GM12878 (cell line): ENCODE data around the gene UBXN7. TPM values are rescaled to one million over a fixed set of nuclear protein-coding genes. Genes with fewer than 3 reads are reported as not detected.

Experiments
- ATAC-seq: fragments of 200-7000 bp; cut with Tn5 transposase; 3 replicates; pipeline ENCODE4 v1.9.1; 2020; ENCODE audit warnings: mild to moderate bottlenecking, moderate library complexity
- BruUV-seq: library from RNA; stranded (reverse); fragments of 400-500 nt; replicated peaks from 2 replicates; lab custom pipeline; 2021; lab: Mats Ljungman, UMichigan
- CTCF ChIA-PET: fragments of 300-600 bp; sonication (Branson Sonifier 250); formaldehyde crosslinking; extraction: SDS; loops from one replicate; lab custom pipeline; 2021; ENCODE audit warnings: inconsistent platforms; lab: Yijun Ruan, JAX
- POLR2A ChIA-PET: fragments of 350-600 bp; formaldehyde crosslinking; extraction: SDS; loops from one replicate; lab custom pipeline; 2021; ENCODE audit warnings: inconsistent platforms; lab: Charles Lee
- RAD21 ChIA-PET: fragments of 300-600 bp; sonication (Branson Sonifier 250); formaldehyde crosslinking; loops from one replicate; lab custom pipeline; 2023; ENCODE audit warnings: antibody characterized with exemption; ENCODE audit not compliant: unreplicated experiment; lab: Charles Lee
- SMC1A ChIA-PET: fragments of 300-600 bp; sonication (Branson Sonifier 250); formaldehyde crosslinking; loops from one replicate; lab custom pipeline; 2023; ENCODE audit not compliant: unreplicated experiment, uncharacterized antibody; lab: Charles Lee
- DNase-seq: peaks from one replicate; pipeline ENCODE4 v3.0.0-alpha.2; 2011; ENCODE audit warnings: low read depth, low spot score
- FAIRE-seq: peaks from 3 replicates; lab custom pipeline; 2011; peaks lifted over from hg19 to GRCh38; lab: Jason Lieb, UNC
- H2AFZ ChIP-seq: 2 replicates; pipeline ENCODE4 v1.6.0; 2011; ENCODE audit warnings: low read depth, low read length, control low read depth; ENCODE audit not compliant: control insufficient read depth
- H3K27ac ChIP-seq: 2 replicates; pipeline ENCODE4 v1.5.1; 2011; ENCODE audit warnings: control low read depth; ENCODE audit not compliant: control insufficient read depth, insufficient read depth
- H3K27me3 ChIP-seq, 2 experiments: replicated peaks in 1 of 2; 2 replicates each; pipeline versions ENCODE4 v1.6.0 to v1.6.1; 2011; ENCODE audit warnings: low read length in 1 of 2; ENCODE audit not compliant: control insufficient read depth in 2 of 2, insufficient read depth in 2 of 2
- H3K36me3 ChIP-seq, 2 experiments: 2 replicates each; pipeline ENCODE4 v1.5.1; 2011; ENCODE audit warnings: low read length in 1 of 2; ENCODE audit not compliant: control insufficient read depth in 2 of 2, insufficient read depth in 2 of 2
- H3K4me1 ChIP-seq: 2 replicates; pipeline ENCODE4 v1.6.1; 2011; ENCODE audit warnings: mild to moderate bottlenecking, low read length, moderate library complexity, mixed read lengths; ENCODE audit not compliant: control insufficient read depth, insufficient read depth
- H3K4me2 ChIP-seq: 2 replicates; pipeline ENCODE4 v1.6.0; 2011; ENCODE audit warnings: control low read depth; ENCODE audit not compliant: control insufficient read depth, insufficient read depth
- H3K4me3 ChIP-seq: fragments of 200-600 bp; sonication (generic); 2 replicates; pipeline ENCODE4 v1.5.1; 2016
- H3K79me2 ChIP-seq: 2 replicates; pipeline ENCODE4 v1.6.0; 2011; ENCODE audit warnings: low read length; ENCODE audit not compliant: control insufficient read depth, insufficient read depth
- H3K9ac ChIP-seq: 2 replicates; pipeline ENCODE4 v1.8.0; 2011; ENCODE audit warnings: low read length, control low read depth, mixed read lengths; ENCODE audit not compliant: control insufficient read depth, insufficient read depth
- H3K9me3 ChIP-seq: replicated peaks from 3 replicates; pipeline ENCODE4 v1.5.1; 2011; ENCODE audit warnings: mild to moderate bottlenecking, low read length; ENCODE audit not compliant: control insufficient read depth, insufficient read depth
- H4K20me1 ChIP-seq: 2 replicates; pipeline ENCODE4 v1.6.0; 2011; ENCODE audit not compliant: control insufficient read depth, insufficient read depth
- BHLHE40 ChIP-seq, 2 experiments: fragments of 450-650 bp in 1 of 2; IDR thresholded peaks; 2 replicates each; pipeline ENCODE4 v1.6.1; 2011 to 2017; ENCODE audit warnings: low read depth in 2 of 2, borderline replicate concordance in 1 of 2, improper control_type of control experiment in 1 of 2, low read length in 1 of 2, mild to moderate bottlenecking in 1 of 2
- EGR1 ChIP-seq, 2 experiments: IDR thresholded peaks; 1 replicate in 1 of 2; 2 replicates in 1 of 2; pipeline ENCODE4 v1.6.1; 2011 to 2012; ENCODE audit warnings: low read depth in 2 of 2, low read length in 2 of 2, borderline replicate concordance in 1 of 2, mild to moderate bottlenecking in 1 of 2, moderate library complexity in 1 of 2
- EZH2 ChIP-seq: IDR thresholded peaks from 2 replicates; pipeline ENCODE4 v1.6.1; 2012; ENCODE audit warnings: low read depth, mild to moderate bottlenecking, control low read depth, inconsistent platforms, low read length, borderline replicate concordance; ENCODE audit not compliant: control insufficient read depth
- FOXK2 ChIP-seq: fragments of 450-650 bp; IDR thresholded peaks from 2 replicates; pipeline ENCODE4 v1.6.1; 2017; ENCODE audit warnings: mild to moderate bottlenecking, moderate library complexity
- FOXM1 ChIP-seq: IDR thresholded peaks from 2 replicates; pipeline ENCODE4 v1.6.1; 2012; ENCODE audit warnings: low read depth, mild to moderate bottlenecking, inconsistent platforms, low read length, moderate library complexity
- POLR2A ChIP-seq: IDR thresholded peaks from 2 replicates; pipeline ENCODE4 v1.6.1; 2011; ENCODE audit warnings: low read depth, mild to moderate bottlenecking, low read length
- TBL1XR1 ChIP-seq: IDR thresholded peaks from 2 replicates; pipeline ENCODE4 v1.6.1; 2012; ENCODE audit warnings: low read depth, low read length, improper control_type of control experiment
- ZZZ3 ChIP-seq: IDR thresholded peaks from 2 replicates; pipeline ENCODE4 v1.6.1; 2011; ENCODE audit warnings: low read depth; ENCODE audit not compliant: control insufficient read depth, insufficient read length
- WGBS: methylation state at CpG from one replicate; pipeline ENCODE4 v1.1.6; 2016; ENCODE audit warnings: low lambda C conversion rate; ENCODE audit not compliant: insufficient replicate concordance, insufficient coverage; ENCODE audit errors: missing lambda C conversion rate; 5-methylcytosine and 5-hydroxymethylcytosine counted together
- in situ Hi-C: fragments of 300-500 bp; cut with MboI; formaldehyde crosslinking; loops from 9 replicates; pipeline ENCODE4 v1.14.3; 2018; ENCODE audit warnings: mixed read lengths
- intact Hi-C: fragments of 100-400 bp; cut with micrococcal nuclease; formaldehyde crosslinking; loops from one replicate; pipeline ENCODE4 v1.14.2; 2022; ENCODE audit not compliant: unreplicated experiment
- polyA plus RNA-seq, 11 experiments: library from polyadenylated mRNA; depleted of rRNA in 4 of 11; unstranded in 6 of 11; stranded (reverse) in 5 of 11; fragments of >200 nt; fragmentation: Nextera tagmentation in 4 of 11; fragmentation: Illumina TruSeq in 1 of 11; extraction: Ambion mirVana in 4 of 11; extraction: Trizol in 1 of 11; gene quantifications; 1 replicate in 1 of 11; 2 replicates in 10 of 11; pipeline versions ENCODE4 v1.2.1 to v1.2.3, GENCODE V29; 2011 to 2016; ENCODE audit warnings: inconsistent platforms in 2 of 11, missing spikeins in 2 of 11, low read depth in 1 of 11
- total RNA-seq, 4 experiments: library from RNA; depleted of rRNA in 3 of 4; stranded (reverse); fragments of >200 nt in 3 of 4; fragmentation: Illumina TruSeq in 1 of 4; extraction: Trizol in 1 of 4; gene quantifications; 2 replicates each; pipeline versions ENCODE4 v1.2.1 to v1.2.3, GENCODE V29; 2013 to 2021
- TF ChIP-seq, protein P1 (sequence below): fragments of 450-650 bp; formaldehyde crosslinking; IDR thresholded peaks from 2 replicates; pipeline ENCODE4 v1.5.0; 2022; ENCODE audit warnings: mild to moderate bottlenecking, missing genetic modification characterization
- TF ChIP-seq, protein P2 (sequence below): IDR thresholded peaks from 2 replicates; pipeline ENCODE4 v1.6.1; 2011; ENCODE audit warnings: low read depth, low read length, improper control_type of control experiment, borderline replicate concordance
- TF ChIP-seq, protein P3 (sequence below): fragments of 450-650 bp; IDR thresholded peaks from 2 replicates; pipeline ENCODE4 v1.6.1; 2017; ENCODE audit warnings: mild to moderate bottlenecking

UBXN7 gene
- total and polyA plus RNA-seq, 10 of the 15 experiments (the other 5 are each of a cell fraction or from before 2014, with no cell fraction given): 4.8 to 78.4 (median 24.9) TPM

DNA sequence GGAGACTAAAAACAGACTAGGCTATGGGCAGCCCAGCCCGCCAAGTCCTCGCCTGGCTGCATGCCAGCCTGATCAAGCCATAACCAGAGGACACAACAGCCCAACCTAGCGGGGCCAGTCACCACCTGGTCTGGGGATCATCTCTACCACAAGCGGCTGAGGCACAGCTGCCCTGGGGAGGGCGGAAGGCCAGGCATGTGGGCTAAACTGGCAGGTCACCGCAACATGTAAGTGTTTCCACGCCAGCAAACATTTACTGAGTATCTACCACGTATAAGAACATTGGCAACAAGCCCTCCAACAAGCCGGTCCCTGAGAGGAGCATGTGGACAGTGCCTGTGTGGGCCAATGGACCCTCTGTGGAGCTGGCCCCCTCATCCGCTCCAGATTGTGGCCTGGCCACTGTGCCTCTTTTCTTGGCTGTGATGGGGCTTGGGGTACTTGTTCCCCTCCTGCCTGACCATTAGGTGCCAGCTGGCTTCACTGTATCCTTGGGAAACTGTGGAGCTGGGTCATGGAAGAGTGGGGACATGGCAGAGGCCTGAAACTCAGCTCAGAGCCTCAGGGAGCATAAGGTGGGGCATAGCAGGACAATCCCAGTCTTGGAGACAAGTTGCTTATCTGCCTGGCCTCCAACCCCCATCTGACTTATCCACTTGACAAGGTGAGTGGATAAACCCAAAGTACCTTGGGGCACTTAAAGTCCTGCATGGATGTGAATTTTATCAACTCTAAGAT is 9.0 kb downstream of the UBXN7 start:
- WGBS: 92% methylated on average over 10 of the region's 10 CpGs
- Histone ChIP-seq H3K36me3 (peaks cover 0 to 5% of the 10 kb centered on the region in 2 experiments; a peak in 1 of 4 replicates), H3K4me3 (no peak overlapping the region), H3K79me2 (peaks cover 92% of the 10 kb centered on the region), H3K4me1 (no peaks in the 10 kb centered on the region), H3K9me3 (peaks cover 4% of the 10 kb centered on the region; the same call in 2 of the 3 replicates)
- intact Hi-C loops: no loop called here
- FAIRE-seq (no peak), ATAC-seq (peak; percentile 63)
- in situ Hi-C loops: no loop called here
- TF ChIP-seq, protein P1, sequence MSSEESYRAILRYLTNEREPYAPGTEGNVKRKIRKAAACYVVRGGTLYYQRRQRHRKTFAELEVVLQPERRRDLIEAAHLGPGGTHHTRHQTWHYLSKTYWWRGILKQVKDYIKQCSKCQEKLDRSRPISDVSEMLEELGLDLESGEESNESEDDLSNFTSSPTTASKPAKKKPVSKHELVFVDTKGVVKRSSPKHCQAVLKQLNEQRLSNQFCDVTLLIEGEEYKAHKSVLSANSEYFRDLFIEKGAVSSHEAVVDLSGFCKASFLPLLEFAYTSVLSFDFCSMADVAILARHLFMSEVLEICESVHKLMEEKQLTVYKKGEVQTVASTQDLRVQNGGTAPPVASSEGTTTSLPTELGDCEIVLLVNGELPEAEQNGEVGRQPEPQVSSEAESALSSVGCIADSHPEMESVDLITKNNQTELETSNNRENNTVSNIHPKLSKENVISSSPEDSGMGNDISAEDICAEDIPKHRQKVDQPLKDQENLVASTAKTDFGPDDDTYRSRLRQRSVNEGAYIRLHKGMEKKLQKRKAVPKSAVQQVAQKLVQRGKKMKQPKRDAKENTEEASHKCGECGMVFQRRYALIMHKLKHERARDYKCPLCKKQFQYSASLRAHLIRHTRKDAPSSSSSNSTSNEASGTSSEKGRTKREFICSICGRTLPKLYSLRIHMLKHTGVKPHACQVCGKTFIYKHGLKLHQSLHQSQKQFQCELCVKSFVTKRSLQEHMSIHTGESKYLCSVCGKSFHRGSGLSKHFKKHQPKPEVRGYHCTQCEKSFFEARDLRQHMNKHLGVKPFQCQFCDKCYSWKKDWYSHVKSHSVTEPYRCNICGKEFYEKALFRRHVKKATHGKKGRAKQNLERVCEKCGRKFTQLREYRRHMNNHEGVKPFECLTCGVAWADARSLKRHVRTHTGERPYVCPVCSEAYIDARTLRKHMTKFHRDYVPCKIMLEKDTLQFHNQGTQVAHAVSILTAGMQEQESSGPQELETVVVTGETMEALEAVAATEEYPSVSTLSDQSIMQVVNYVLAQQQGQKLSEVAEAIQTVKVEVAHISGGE (CRISPR knock-in tag): no peak
- TF ChIP-seq FOXK2 (no peak), TBL1XR1 (no peak), BHLHE40 (IDR thresholded peaks at IDR 0.05; ENCODE audit: borderline replicate concordance in 1 of 2, low read depth in 2 of 2, low read length in 1 of 2) (no peak), FOXM1 (no peak), EGR1 (IDR thresholded peaks at IDR 0.05; ENCODE audit: borderline replicate concordance in 1 of 2, low read depth in 2 of 2, low read length in 2 of 2) (no peak), ZZZ3 (no peak), POLR2A (peak; percentile 47; the same call in 1 of the 2 replicates), EZH2 (no peak)
- TF ChIP-seq, protein P2, sequence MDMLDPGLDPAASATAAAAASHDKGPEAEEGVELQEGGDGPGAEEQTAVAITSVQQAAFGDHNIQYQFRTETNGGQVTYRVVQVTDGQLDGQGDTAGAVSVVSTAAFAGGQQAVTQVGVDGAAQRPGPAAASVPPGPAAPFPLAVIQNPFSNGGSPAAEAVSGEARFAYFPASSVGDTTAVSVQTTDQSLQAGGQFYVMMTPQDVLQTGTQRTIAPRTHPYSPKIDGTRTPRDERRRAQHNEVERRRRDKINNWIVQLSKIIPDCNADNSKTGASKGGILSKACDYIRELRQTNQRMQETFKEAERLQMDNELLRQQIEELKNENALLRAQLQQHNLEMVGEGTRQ: no peak
- TF ChIP-seq, protein P3, sequence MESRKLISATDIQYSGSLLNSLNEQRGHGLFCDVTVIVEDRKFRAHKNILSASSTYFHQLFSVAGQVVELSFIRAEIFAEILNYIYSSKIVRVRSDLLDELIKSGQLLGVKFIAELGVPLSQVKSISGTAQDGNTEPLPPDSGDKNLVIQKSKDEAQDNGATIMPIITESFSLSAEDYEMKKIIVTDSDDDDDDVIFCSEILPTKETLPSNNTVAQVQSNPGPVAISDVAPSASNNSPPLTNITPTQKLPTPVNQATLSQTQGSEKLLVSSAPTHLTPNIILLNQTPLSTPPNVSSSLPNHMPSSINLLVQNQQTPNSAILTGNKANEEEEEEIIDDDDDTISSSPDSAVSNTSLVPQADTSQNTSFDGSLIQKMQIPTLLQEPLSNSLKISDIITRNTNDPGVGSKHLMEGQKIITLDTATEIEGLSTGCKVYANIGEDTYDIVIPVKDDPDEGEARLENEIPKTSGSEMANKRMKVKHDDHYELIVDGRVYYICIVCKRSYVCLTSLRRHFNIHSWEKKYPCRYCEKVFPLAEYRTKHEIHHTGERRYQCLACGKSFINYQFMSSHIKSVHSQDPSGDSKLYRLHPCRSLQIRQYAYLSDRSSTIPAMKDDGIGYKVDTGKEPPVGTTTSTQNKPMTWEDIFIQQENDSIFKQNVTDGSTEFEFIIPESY: peak; percentile 83
- TF ChIP-seq, all 136 proteins: peak for 2
- H2AFZ ChIP-seq: no peak overlapping the region
- no peak for DNase-seq
- ChIA-PET RAD21 (no interaction called here), POLR2A (interaction anchor here (0.5 to 1.0 kb wide), 4 partner anchors 27 to 1233 kb away, joined by 3 read pairs; no protein-coding TSS in a partner anchor), SMC1A (interaction anchor here (0.6 to 1.4 kb wide), 4 partner anchors 9 to 318 kb away, joined by 3 to 6 read pairs (median 3); partner anchors contain the start of gene UBXN7), CTCF (interaction anchor here (0.8 to 1.2 kb wide), 2 partner anchors 12 to 92 kb away, joined by 3 read pairs; no protein-coding TSS in a partner anchor)
- H3K4me2 ChIP-seq: no peak overlapping the region
- no peak overlapping the region for H3K9ac ChIP-seq
- no peaks in the 10 kb centered on the region for H3K27me3 ChIP-seq
- no peaks in the 10 kb centered on the region for H4K20me1 ChIP-seq
- no TSS peak for BruUV-seq
- no peak overlapping the region for H3K27ac ChIP-seq
